NCI-H2081 treated with DMSO at 0.1 percent for 48 hours (cell line): Measurements from ENCODE around the gene CHODL.

Source experiments
- DNase-seq: peaks from one replicate; lab custom pipeline; 2025; lab: John Stamatoyannopoulos, UW

CHODL gene

GRCh38 chr21:18289876-18290275, 45.2 kb downstream of the CHODL start:
- no peak for DNase-seq

DNA sequence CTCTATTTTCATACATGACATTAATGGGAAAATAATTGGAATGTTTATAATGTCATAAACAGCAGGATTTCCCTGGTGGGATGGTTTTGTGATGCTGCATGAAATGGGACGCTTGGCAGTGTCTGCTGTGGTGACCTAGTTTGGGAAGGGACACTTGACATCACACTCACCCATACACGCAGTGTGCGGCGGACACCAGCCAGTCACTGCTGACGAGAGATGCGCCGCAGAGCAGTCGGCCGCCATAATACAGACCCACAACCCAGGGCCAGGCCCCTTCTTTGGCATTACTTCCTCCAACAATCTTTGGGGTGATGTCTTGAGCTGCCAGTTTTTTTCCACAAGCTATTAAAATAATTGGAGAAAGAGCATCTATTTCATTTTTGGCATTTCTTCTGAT, 49.5 kb downstream of the CHODL start:
- no peak for DNase-seq

DNA sequence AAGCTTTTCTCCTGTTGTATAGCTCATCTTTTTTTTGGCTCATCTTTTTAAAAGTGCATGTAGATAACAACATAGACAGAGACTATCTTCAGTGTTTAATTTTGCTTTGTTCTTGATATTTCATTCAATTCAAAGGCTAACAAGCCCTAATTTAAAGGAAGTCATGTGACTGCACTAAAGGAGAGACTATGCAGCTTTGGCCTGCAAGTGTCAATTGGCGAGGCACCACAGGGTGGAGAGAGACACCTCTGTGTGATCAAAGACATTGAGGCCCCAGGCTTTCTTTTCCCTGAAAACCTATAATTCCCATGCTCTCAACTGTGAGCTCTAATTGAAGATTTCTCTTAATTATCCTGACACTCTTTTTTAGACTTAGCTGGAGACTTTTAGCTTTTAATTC, 53.6 kb downstream of the CHODL start:
- DNase-seq: no peak
